Fibroblast of skin of right quadriceps (primary cell): ENCODE measurements around the gene CMTM7.
"Not testable (repeated sequence)": the region's sequence is repeated elsewhere in the genome, so short reads cannot be mapped to it uniquely, and the experiment has no call there.

Experiments
- DNase-seq: peaks from one replicate; pipeline ENCODE4 v3.0.0-alpha.2; 2013

Gene CMTM7

DNA sequence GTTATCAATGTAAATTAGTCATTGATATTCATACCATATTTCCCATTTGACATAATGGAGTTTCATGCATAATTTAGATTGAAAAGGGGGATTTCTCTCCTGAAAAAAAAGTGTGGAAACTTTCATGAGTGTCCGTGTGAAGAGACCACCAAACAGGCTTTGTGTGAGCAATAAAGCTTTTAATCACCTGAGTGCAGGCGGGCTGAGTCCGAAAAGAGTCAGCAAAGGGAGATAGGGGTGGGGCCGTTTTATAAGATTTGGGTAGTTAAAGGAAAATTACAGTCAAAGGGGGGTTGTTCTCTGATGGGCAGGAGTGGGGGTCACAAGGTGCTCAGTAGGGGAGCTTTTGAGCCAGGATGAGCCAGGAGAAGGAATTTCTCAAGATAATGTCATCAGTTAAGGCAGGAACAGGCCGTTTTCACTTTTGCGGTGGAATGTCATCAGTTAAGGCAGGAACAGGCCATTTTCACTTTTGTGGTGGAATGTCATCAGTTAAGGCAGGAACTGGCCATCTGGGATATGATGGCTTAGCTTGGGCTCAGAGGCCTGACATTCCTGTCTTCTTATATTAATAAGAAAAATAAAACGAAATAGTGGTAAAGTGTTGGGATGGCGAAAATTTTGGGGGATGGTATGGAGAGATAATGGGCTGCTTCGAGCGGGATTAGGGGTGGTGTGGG, 69.3 kb downstream of the CMTM7 start:
- not testable (repeated sequence) for DNase-seq

- not testable (repeated sequence) for DNase-seq
Observed at GRCh38 chr3:32462191-32462986, 70.7 kb downstream of the CMTM7 start.

DNA sequence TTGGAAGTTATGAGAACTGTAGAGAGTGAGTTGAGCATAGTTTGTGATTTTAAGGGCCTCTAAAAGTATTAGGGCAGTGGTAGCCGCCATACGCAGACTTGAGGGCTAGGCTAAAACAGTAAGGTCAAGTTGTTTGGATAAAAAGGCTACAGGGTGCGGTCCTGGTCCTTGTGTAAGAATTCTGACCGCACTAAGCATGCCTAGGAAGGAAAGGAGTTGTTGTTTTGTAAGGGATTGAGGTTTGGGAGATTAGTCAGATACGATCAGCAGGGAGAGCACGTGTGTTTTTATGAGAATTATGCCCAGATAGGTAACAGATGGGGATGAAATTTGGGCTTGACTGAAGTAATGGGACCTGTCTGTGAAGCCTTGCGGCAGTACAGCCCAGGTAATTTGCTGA, 71.8 kb downstream of the CMTM7 start:
- DNase-seq: not testable (repeated sequence)

DNA sequence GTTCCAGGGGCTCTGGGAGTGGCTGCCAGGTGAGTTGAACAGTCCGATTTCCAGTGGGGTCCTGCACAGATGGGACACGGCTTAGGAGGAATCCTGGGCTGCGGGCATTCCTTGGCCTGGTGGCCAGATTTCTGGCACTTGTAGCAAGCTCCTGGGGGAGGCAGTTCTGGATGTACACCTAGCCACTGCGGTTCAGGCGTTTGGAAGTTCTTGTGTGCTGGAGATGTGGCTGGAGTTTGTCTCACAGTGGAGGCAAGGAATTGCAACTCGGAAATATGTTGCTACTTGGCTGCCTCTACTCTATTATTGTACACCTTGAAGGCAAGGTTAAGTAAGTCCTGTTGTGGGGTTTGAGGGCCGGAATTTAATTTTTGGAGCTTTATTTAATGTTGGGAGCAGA, 73.1 kb downstream of the CMTM7 start:
- DNase-seq: not testable (repeated sequence)

DNA sequence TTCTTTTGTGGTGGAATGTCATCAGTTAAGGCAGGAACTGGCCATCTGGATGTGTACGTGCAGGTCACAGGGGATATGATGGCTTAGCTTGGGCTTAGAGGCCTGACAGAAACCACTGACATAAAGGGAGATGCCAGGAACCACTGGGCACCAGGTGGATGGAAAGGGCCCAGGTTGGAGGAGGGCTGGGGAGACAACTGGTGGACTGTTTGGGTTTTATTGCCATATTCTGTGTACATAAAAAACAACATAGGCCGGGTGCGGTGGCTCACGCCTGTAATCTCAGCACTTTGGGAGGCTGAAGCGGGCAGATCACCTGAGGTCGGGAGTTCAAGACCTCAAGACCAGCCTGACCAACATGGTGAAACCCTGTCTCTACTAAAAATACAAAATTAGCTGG, 75.2 kb downstream of the CMTM7 start:
- not testable (repeated sequence) for DNase-seq

GRCh38 chr3:32467333-32468070, 75.8 kb downstream of the CMTM7 start:
- peak; percentile 49 for DNase-seq

- no peak for DNase-seq
Observed at GRCh38 chr3:32469151-32469874, 77.7 kb downstream of the CMTM7 start.

DNA sequence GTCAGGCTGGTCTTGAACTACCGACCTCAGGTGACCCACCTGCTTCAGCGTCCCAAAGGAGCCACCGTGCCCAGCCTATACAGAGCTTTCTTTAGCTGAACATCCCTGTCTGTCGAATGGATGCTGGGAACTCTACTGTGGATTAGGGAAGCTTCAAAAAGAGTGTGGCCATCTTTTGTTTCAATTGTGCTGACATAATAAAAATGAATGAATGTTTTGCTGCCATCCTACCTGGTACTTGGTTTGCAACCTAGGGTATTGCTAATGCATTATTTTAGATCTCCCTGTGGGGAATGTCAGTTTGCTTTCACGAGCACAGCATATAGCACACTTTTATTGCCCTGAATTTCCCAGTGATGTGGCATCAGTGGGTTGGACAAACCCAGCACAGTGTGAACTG, 78.7 kb downstream of the CMTM7 start:
- no peak for DNase-seq

GRCh38 chr3:32471246-32471645, 79.6 kb downstream of the CMTM7 start:
- DNase-seq: no peak

DNA sequence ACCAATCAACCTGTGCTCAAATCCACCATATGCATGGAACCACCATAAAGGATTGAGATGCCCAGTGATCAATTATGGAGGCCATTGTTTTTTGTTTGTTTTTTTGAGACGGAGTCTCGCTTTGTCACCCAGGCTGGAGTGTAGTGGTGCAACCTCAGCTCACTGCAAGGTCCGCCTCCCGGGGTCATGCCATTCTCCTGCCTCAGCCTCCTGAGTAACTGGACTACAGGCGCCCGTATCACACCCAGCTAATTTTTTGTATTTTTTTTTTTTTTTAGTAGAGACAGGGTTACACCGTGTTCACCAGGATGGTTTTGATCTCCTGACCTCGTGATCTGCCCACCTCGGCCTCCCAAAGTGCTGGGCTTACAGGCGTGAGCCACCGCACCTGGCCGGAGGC, 80.5 kb downstream of the CMTM7 start:
- not testable (repeated sequence) for DNase-seq

DNA sequence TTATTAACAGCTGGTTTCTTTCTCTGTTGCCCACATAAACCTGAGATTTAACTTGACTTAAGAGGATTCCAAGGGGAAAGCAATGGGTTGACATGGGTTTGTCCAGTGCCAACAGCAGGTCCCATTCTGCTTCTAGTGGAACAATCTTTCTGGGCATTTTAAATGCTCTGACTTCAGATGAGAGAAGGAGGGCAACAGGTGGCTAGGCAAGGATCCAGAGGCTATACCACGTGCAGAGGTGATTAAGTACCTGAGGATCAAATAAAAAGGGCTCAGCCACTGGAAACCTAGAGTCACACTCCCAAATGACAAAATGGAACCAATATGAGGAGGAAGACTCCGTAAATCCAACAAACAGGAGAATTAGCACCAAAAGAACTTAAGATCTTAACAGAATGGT, 82.5 kb downstream of the CMTM7 start:
- no peak for DNase-seq

DNA sequence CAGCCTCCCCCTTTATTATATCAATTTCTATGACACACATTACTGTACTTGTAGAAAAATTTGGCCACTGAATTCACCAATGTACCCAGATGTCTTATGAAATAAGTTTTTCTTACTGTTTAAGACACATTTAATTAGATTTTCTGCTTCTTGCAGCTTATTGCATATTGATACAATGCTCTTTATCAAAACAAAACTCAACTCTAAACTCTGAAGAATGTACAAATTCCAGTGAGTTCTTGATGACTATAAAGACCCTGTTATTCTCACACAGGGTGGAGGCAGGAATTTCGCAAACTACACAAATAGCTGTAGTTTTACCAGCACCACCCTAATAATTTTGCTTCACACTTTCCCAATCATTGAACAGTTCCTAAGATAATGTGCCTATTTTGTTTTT, 89.0 kb downstream of the CMTM7 start:
- DNase-seq: no peak

DNA sequence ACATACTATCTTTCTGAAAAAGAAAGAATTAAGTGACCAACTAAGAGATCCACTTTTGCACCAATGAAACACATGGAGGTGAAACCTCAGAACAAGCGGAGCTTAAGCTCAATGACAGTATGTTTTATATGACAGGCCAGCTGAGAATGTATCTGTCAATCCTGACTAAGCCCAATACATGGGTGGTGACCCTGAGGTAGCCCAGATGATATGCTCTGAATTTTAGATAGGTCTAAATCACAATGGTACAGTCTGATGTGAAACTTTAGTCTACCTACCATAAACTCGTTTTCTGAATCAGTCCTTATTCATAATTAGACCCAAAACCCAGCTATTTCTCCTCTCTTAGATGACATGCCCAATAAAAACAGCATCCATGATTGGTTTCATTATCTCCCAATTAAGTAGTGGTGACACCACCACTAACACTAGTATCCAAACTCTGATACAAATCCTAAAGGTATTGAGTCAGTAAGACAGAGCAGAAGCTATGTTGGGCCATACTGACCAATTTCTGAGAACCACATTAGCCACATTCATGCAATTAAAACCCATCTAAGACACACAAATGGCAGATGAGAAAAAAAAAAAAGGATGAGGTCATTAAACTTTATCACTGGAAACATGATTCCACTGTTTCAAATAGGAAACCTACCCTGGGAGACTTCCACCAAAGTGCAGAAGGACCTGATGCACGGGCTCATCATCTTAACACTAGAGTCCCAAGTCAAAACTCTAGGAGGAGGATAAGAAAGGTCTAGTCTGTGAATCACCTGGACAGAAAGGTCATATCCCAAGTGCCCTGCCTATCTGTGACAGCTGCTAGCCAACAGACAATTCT, 90.4 kb downstream of the CMTM7 start:
- DNase-seq: no peak

- no peak for DNase-seq
Observed at GRCh38 chr3:32482693-32483092, 91.0 kb downstream of the CMTM7 start.

GRCh38 chr3:32483772-32484171, 92.1 kb downstream of the CMTM7 start:
- DNase-seq: no peak

GRCh38 chr3:32484436-32484835, 92.8 kb downstream of the CMTM7 start:
- DNase-seq: no peak

GRCh38 chr3:32487781-32488473, 96.3 kb downstream of the CMTM7 start:
- no peak for DNase-seq

GRCh38 chr3:32488474-32489008, 96.9 kb downstream of the CMTM7 start:
- no peak for DNase-seq

- peak; percentile 56 for DNase-seq
Observed at GRCh38 chr3:32492684-32493436, 101.2 kb downstream of the CMTM7 start.
